GM03348 (cell line): ENCODE results near the gene G3BP2.
A peak's percentile ranks its signal among the peaks of the same experiment; 100 is the strongest.
"Not testable (repeated sequence)": the region's sequence is repeated elsewhere in the genome, so short reads cannot be mapped to it uniquely, and the experiment has no call there.

Experiments used
- DNase-seq: peaks from one replicate; pipeline ENCODE4 v3.0.0; 2012; ENCODE audit warnings: low spot score

The G3BP2 gene

GRCh38 chr4:75683482-75684155 is 10.4 kb upstream of the G3BP2 start:
- DNase-seq: no peak

- no peak for DNase-seq
These were observed 6.8 kb upstream of the G3BP2 start for GRCh38 chr4:75679876-75680575.

DNA sequence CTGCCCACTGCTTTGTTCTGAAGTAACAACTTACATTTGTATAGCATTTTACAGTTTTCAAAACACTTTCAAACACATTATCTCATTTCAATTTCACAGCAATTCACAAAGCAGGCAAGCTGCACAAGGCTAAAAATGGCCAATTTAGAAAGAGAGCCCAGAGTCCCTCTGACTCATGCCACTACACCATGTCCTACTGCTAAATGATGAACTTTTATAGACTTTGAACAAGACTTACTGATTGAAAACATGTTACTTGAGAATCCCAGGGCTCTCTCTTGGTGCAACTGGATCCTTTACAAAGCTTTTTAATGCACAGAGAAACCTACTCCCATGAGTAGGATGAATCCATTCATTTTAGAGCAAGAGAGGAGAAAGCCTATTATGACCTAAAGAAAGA is 5.8 kb upstream of the G3BP2 start:
- DNase-seq: no peak

DNA sequence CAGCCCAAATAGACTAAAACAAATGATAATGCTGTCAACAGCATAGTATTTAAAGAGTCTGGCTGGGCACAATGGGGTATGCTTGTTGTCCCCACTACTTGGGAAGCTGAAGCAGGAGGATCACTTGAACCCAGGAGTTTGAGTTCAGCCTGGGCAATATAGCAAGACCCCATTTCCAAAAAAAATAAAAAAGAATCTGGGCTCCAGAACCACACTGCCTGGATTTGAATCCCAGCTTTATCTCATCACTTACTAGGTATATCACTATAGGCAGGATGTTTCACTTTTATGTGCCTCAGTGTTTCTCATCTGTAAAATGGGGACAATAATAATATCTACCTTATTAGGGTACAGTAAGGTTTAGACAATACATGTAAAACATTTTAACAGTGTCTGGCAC is 5.3 kb upstream of the G3BP2 start:
- DNase-seq: no peak

DNA sequence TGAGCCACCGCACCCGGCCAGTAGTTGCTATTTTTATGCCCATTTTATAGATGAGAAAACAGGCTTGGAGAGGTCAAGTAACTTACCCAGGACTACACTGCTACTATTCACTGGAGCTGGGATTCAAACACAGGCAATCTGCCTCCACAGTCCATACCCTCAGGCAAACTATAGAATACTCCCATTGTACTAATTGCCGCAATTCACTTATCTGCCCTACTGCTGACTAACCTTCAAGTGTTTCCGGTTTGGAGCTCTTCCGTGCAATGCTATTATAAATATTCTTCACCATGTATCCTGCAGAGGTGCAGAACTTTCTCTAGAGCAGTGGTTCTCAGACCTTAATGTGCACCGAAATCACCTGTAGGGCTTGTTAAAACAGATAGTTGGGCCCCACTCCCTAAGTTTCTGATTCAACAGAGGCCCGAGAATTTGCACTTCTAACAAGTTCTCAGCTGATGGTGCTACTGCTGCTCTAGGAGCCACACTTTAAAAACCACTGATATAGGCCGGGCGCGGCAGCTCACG is 1.9 kb upstream of the G3BP2 start:
- no peak for DNase-seq

DNA sequence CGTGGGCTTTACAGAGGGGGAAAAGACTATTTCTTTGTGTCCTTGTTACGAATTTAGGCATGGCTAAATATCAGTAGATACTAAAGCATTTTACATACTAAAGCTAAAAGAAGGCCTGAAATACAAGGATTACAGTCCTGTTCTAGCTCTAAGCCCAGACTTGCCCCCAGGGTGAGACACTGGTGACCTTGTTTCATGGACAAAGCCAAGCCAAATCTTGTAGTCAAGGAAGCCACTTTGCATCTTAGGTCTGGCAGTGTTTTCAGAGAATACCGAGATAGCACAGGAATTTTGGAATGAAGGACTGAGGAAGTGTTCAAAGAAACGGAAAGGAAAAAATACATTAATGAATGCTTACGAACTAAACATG is 733 bp upstream of the G3BP2 start:
- DNase-seq: no peak

- peak; percentile 66 for DNase-seq
These were observed 667 bp downstream of the G3BP2 start for GRCh38 chr4:75672461-75673026.

GRCh38 chr4:75671802-75672421 is 1.3 kb downstream of the G3BP2 start:
- DNase-seq: peak; percentile 15

DNA sequence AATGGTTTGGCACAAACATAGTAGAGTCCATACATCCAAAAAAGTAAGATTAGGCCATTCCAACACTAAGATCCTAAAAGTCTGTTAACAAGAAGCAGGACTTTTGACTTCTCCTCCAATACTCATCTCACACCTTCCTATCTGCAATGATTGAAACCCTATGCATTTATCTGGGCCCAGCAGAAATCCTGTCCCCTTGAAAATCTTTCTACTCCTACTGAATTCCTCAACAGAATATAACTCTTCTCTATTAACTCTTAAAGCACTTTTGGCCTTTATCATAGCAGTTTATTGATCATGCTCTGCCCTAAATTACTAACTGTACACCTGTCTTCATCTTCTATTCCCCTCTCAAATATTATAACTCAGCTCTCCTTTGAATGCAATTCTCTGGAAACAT is 4.6 kb downstream of the G3BP2 start:
- no peak for DNase-seq

DNA sequence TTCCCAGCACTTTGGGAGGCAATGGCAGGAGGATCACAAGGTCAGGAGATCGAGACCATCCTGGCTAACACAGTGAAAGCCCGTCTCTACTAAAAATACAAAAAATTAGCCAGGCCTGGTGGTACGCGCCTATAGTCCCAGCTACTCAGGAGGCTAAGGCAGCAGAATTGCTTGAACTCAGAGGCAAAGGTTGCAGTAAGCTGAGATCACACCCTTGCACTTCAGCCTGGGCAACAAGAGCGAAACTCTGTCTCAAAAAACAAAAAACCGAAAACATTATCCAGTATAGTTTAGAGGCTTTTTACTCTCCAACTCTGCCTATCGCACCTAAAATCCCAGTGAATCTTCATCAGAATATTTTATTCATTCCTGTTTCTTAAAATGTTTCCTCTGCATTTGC is 5.6 kb downstream of the G3BP2 start:
- DNase-seq: not testable (repeated sequence)

GRCh38 chr4:75666299-75666698 is 6.9 kb downstream of the G3BP2 start:
- peak; percentile 14 for DNase-seq

DNA sequence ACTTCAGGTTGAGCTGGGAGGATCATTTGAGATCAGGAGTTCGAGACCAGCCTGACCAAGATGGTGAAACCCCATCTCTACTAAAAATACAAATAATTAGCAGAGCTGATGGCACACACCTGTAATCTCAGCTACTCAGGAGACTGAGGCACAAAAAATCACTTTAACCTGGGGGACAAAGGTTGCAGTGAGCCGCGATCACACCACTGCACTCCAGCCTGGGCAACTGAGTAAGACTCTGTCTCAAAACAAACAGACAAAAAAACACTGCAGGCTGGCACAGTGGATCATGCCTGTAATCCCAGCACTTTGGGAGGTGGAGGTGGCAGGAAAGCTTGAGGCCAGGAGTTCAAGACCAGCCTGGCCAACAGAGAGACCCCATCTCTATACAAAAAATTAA is 8.6 kb downstream of the G3BP2 start:
- DNase-seq: not testable (repeated sequence)

- DNase-seq: no peak
These were observed 10.6 kb downstream of the G3BP2 start for GRCh38 chr4:75662626-75663025.

GRCh38 chr4:75660491-75660890 is 12.7 kb downstream of the G3BP2 start:
- DNase-seq: no peak

DNA sequence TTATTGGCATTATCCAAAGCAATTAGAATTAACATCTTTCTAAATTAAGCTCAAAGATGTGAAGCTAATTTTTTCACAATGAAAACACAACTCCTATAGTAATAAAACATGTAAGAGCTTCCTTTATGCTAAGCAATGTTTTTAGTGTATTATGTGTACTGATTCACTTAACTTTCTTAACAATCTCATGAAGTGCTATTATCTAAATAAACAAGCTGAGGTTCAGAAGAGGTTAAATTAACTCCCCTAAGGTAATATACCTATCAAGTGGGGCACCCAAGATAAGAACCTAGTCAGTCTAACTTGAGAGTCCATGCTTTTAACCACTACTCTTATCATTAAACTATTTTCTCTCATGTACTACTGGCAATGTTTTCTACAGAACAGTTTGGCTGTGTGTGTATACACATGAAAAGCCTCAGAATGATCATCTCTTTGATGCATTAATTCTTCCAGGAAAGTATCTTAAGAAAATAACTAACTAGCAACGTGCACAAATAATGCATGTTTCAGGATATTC is 13.6 kb downstream of the G3BP2 start:
- no peak for DNase-seq

- DNase-seq: peak; percentile 26
These were observed 14.3 kb downstream of the G3BP2 start for GRCh38 chr4:75658876-75659275.

DNA sequence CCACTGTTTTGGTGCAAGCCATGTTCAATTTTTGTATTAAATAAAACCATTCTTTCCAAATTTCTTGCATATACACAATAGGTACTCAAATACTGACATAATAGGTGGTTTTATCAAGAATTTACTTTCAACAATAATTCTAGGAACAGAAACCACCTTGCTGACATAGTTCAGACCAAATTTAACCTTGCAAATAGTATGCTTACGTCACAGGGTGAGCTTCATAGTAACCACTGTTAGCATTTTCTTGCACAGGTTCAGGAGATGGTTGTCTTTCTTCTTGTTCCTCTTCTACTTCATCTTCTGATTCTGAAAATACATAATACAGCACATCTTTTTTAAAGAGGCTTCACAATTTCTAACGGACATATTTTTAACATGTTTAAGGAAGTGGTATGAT is 17.6 kb downstream of the G3BP2 start:
- DNase-seq: no peak

GRCh38 chr4:75654905-75655304 is 18.3 kb downstream of the G3BP2 start:
- no peak for DNase-seq

- peak; percentile 30 for DNase-seq
These were observed 19.2 kb downstream of the G3BP2 start for GRCh38 chr4:75653845-75654503.

DNA sequence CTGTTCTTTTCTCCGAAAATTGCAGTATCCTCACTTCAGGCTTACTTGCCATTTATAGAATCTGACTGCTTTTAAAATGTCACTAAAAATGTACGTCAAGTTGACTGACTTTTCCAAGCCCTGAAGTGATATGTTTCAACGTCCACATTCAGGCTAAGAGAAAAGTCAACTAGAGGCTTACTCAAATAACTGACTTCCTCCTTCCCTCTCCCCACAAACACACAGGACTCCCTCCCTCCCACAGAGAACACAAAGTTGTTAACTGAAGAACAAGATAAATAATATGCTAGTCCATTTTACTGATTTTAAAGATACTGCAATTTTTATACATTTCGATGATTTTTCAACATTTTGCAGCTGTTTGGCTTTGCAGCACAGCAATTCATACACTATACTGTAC is 29.1 kb downstream of the G3BP2 start:
- no peak for DNase-seq

DNA sequence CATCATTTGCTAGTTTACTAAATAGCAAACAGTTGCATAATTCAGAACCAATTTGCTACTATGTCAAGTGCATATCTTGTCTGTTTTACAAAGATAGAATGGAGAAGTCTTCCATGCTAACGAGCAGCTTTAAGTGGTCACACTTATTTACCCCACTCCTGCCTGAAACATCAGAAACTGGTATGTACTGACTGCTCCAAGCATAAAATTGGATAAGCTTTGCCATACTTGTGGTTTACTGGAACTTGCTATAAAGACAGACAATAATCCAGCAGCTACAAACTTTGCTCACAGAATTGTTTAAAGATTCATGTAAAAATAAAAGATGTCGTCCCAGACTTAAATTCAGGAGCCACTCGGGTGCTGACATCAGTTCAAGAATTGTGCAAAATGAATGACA is 29.6 kb downstream of the G3BP2 start:
- DNase-seq: no peak

DNA sequence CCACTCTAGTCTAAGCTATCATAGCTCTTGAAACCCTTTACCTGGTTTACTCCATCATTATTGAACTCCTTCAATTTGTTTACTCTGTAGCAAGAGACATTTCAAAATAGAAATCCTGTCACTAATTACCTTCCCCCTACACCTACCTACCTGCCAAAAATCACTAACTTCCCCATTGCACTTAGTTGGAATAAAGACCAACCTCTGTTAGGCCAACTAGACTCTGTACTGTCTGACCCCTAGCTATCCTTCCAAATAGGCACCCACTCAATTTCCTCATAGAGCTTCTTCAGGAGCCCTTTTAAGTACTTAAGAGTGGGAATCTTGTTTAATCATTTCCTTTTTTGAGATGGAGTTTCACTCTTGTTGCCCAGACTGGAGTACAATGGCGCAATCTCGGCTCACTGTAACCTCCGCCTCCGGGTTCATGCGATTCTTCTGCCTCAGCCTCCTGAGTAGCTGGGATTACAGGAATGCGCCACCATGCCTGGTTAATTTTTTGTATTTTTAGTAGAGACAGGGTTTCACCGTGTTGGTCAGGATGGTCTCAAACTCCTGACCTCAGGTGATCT is 34.0 kb downstream of the G3BP2 start:
- no peak for DNase-seq
